ENCODE data around the gene CGNL1. TPM values are rescaled to one million over a fixed set of nuclear protein-coding genes. Genes with fewer than 3 reads are reported as not detected.
A peak's percentile ranks its signal among the peaks of the same experiment; 100 is the strongest.

Gene CGNL1, protein sequence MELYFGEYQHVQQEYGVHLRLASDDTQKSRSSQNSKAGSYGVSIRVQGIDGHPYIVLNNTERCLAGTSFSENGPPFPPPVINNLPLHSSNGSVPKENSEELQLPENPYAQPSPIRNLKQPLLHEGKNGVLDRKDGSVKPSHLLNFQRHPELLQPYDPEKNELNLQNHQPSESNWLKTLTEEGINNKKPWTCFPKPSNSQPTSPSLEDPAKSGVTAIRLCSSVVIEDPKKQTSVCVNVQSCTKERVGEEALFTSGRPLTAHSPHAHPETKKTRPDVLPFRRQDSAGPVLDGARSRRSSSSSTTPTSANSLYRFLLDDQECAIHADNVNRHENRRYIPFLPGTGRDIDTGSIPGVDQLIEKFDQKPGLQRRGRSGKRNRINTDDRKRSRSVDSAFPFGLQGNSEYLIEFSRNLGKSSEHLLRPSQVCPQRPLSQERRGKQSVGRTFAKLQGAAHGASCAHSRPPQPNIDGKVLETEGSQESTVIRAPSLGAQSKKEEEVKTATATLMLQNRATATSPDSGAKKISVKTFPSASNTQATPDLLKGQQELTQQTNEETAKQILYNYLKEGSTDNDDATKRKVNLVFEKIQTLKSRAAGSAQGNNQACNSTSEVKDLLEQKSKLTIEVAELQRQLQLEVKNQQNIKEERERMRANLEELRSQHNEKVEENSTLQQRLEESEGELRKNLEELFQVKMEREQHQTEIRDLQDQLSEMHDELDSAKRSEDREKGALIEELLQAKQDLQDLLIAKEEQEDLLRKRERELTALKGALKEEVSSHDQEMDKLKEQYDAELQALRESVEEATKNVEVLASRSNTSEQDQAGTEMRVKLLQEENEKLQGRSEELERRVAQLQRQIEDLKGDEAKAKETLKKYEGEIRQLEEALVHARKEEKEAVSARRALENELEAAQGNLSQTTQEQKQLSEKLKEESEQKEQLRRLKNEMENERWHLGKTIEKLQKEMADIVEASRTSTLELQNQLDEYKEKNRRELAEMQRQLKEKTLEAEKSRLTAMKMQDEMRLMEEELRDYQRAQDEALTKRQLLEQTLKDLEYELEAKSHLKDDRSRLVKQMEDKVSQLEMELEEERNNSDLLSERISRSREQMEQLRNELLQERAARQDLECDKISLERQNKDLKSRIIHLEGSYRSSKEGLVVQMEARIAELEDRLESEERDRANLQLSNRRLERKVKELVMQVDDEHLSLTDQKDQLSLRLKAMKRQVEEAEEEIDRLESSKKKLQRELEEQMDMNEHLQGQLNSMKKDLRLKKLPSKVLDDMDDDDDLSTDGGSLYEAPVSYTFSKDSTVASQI
- total RNA-seq = under 0.01 TPM

- DNase-seq (ENCODE audit: low read depth in 2 of 3, low spot score in 2 of 3) = no peak
These were observed at the start of gene CGNL1 for GRCh38 chr15:57375827-57376695. CGNL1 (plus strand) TSS chr15:57376505; CDS start chr15:57438000, 61,495 bp downstream.

- no peak for DNase-seq (ENCODE audit: low read depth in 2 of 3, low spot score in 2 of 3)
These were observed 48.3 kb upstream of the CGNL1 start for GRCh38 chr15:57327985-57328471.

DNA sequence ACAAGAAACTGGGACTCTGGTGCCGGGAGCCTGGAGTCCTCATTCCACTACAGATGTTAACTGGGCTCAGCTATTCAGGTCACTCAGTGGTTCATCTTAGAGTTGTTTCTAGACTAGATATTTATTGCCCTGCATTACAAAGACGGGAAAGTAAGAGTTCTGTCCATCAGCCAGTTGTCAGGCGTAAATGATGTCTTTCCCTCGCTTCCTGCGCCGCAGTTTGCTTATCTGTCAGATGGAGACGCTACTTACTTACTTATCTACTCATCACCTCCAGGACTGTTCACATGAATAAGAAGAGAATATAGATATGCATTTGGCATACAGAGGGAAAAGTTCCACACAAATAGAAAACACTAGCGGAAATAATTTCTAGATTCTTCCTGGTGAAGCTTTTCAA is 47.8 kb upstream of the CGNL1 start:
- DNase-seq (ENCODE audit: low read depth in 2 of 3, low spot score in 2 of 3) = no peak

GRCh38 chr15:57328897-57329296 is 47.4 kb upstream of the CGNL1 start:
- DNase-seq (ENCODE audit: low read depth in 2 of 3, low spot score in 2 of 3) = no peak

GRCh38 chr15:57329582-57330367 is 46.5 kb upstream of the CGNL1 start:
- DNase-seq (ENCODE audit: low read depth in 2 of 3, low spot score in 2 of 3) = no peak

- DNase-seq (ENCODE audit: low read depth in 2 of 3, low spot score in 2 of 3) = no peak
These were observed 45.5 kb upstream of the CGNL1 start for GRCh38 chr15:57330619-57331340.

- DNase-seq (ENCODE audit: low read depth in 2 of 3, low spot score in 2 of 3) = no peak
These were observed 44.0 kb upstream of the CGNL1 start for GRCh38 chr15:57332326-57332725.

DNA sequence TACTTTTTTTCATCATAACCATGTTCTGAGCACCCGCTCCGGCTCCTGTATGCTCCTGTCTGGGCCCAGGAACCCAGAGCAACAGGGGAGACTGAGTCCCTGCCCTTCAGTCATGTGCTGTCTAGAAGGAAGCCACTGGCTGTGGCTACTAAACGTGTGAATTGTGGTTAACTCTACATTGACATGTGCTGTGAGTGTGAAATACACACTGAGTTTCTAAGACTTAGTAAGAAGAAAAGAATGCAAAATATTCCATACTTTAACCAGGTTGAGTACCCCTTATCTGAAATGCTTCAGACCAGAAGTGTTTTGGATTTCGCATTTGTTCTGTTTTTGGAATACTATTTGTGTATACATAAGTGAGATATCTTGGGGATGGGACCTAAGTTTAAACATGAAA is 42.8 kb upstream of the CGNL1 start:
- DNase-seq (ENCODE audit: low read depth in 2 of 3, low spot score in 2 of 3) = no peak

GRCh38 chr15:57334257-57334656 is 42.0 kb upstream of the CGNL1 start:
- DNase-seq (ENCODE audit: low read depth in 2 of 3, low spot score in 2 of 3) = no peak

GRCh38 chr15:57335293-57335715 is 41.0 kb upstream of the CGNL1 start:
- DNase-seq (ENCODE audit: low read depth in 2 of 3, low spot score in 2 of 3) = no peak

- no peak for DNase-seq (ENCODE audit: low read depth in 2 of 3, low spot score in 2 of 3)
These were observed 40.6 kb upstream of the CGNL1 start for GRCh38 chr15:57335719-57336118.

- DNase-seq (ENCODE audit: low read depth in 2 of 3, low spot score in 2 of 3) = peak in 1 of 3 donors; percentile 6
These were observed 38.4 kb upstream of the CGNL1 start for GRCh38 chr15:57337868-57338411.

DNA sequence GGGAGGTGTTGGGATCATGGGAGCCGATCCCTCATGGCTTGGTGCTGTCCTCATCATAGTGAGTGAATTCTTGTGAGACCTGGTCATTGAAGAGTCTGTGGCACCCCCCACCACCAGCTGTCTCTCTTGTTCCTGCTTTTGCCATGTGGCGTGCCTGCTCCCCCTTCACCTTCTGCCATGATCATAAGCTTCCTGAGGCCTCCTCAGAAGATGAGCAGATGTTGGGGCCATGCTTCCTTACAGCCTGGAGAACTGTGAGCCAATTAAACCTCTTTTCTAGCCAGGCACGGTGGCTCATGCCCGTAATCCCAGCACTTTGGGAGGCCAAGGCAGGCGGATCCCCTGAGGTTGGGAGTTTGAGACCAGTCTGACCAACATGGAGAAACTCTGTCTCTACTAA is 37.0 kb upstream of the CGNL1 start:
- no peak for DNase-seq (ENCODE audit: low read depth in 2 of 3, low spot score in 2 of 3)

DNA sequence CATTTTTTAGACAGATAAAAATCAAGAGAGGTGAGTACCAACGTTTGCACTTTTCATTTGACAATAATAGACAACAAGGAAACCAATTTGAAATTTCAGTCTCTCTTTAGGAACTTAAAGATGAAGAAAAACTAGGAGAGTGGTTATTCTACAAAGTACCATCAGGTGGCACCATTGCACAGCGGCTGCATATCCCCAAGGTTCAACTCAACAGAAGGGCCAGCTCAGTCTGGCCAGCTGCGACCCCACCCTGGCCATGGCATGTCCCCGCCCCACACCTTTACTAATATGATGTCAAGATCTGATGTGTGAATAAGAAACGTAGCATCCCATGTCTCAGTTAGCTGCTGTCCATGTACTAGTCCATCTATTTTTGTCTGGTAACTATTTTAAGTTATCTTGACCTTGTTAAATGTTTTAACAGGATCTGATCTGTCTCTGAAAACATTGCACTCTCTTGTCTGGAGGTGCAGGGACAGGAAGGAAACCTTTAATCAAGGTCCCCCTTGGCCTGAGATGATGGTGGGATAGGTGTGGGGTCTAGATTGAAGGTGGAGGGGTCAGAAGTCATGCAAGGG is 35.5 kb upstream of the CGNL1 start:
- DNase-seq (ENCODE audit: low read depth in 2 of 3, low spot score in 2 of 3) = peak in 2 of 3 donors; percentile 51 to 65

- no peak for DNase-seq (ENCODE audit: low read depth in 2 of 3, low spot score in 2 of 3)
These were observed 33.3 kb upstream of the CGNL1 start for GRCh38 chr15:57343048-57343447.

DNA sequence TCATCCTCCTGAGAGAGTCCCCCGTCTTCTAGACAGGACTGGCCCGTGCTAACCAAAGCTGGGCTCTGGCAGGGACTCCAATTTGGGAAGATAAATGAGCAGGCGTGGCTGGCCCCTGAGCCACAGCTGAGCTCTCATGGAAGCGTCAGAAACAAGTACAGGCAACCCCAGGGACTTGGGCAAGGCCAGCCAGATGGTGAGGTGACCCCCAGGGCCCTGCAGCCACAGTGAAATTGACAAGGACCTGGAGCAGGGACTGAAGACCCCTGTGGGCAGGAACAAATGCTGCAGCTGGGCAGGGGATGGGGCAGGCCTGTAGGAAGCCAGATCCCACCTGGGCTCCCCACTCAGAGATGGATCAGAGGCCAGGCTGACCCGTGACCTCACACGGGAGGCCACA is 32.8 kb upstream of the CGNL1 start:
- DNase-seq (ENCODE audit: low read depth in 2 of 3, low spot score in 2 of 3) = no peak

DNA sequence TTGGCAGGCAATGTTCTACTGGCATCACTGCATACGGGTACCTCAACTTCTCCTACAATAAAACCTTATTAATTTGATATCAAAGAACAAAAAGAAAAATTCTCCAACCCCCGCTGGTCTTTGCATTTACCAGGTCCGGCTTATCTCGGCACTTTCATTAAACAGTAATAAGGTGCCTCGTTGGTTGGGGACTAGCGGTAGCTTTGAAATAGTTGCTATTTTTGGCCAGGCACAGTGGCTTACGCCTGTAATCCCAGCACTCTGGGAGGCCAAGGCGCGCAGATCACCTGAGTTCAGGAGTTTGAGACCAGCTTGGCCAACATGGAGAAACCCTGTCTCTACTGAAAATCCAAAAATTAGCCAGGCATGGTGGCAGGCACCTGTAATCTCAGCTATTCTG is 32.0 kb upstream of the CGNL1 start:
- DNase-seq (ENCODE audit: low read depth in 2 of 3, low spot score in 2 of 3) = no peak

DNA sequence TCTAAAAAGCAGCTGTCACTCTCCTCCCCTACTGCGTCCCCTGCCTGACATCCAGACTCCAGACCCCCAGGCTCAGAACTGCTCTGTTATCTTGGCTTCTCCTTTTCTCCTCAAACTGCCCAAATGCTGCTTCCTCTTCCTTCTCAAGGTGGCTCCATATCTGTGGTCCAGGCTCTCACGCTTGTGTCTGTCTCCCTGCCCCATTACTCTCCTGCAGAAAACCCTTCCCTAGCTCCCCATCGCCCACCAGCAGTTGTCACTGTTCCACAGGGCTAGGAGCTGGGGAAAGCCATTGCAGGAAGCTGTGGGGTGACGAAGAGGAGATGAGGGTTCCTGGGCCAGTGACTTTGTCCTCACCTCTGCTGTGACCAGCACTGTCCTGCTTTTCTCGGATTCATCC is 30.7 kb upstream of the CGNL1 start:
- peak in 1 of 3 donors; percentile 31 for DNase-seq (ENCODE audit: low read depth in 2 of 3, low spot score in 2 of 3)
